Heart left ventricle (tissue), 13 donors: Measurements from ENCODE around the gene SCUBE2.

ENCODE experiments used
- POLR2A ChIP-seq, 2 donors: fragments of 450-650 bp; IDR thresholded peaks; one replicate each; pipeline ENCODE4 v1.6.1; 2017; ENCODE audit warnings: antibody characterized with exemption in 2 of 2, mild to moderate bottlenecking in 2 of 2, moderate library complexity in 2 of 2
- TF ChIP-seq, protein P1 (sequence below), 12 donors: fragments of 200-600 bp; sonication (generic) in 4 of 12; IDR thresholded peaks; one replicate each; pipeline versions ENCODE4 v1.5.0 to v1.8.0; 2018 to 2022; ENCODE audit warnings: antibody characterized with exemption in 12 of 12, mild to moderate bottlenecking in 5 of 12
- donor health status: ischemic (EF 13 %, LVEDD 7.1; RV severe dilation, severe dysfunction).
- donor health status: DM: no; HTN: yes; CAD: no.
- donor health status: DM: no; HTN: no; CAD: no.
- donor health status: ischemic (EF 25% LVEDD 6.9; RV normal size, moderate dysfunction).
- donor health status: ischemic (EF 25% LVEDD 5.7; RV mildly dilated, moderate dysfunction).
- donor health status: ischemic (EF 35%, LVEDD 5.7; RV mildly dilated, moderate dysfunction).
- donor health status: nonischemic (EF 11% LVEDD 7.7; RV severe dilation, severe dysfunction).
- donor health status: DM: yes; HTN: yes; CAD: no.
- donor health status: PGD.
- donor health status: ischemic (EF 29% LVEDD 5.4; RV normal size, mild dysfunction).
- donor health status: nonischemic (EF 23%, LVEDD 6.1; RV moderate dilation, normal function).

DNA sequence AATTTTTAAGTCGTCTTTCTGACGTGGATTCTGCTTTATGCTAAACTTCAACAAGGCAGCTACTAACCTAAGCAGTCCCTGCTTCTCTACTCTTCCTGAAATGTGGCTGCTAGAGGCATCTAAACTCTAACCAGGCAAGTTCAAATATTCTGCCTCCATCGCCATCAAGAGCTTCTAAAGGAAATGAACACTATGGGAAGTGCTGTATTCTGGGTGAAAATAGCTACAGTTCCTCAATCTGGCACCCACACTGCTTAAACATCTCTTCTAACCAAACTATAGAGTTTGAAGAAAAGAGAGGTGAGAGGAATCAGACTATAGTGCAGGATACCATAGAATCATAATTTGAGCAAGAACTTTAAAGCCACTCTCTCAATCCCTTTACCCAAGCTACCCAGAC, 93.9 kb downstream of the SCUBE2 start:
- TF ChIP-seq, protein P1, sequence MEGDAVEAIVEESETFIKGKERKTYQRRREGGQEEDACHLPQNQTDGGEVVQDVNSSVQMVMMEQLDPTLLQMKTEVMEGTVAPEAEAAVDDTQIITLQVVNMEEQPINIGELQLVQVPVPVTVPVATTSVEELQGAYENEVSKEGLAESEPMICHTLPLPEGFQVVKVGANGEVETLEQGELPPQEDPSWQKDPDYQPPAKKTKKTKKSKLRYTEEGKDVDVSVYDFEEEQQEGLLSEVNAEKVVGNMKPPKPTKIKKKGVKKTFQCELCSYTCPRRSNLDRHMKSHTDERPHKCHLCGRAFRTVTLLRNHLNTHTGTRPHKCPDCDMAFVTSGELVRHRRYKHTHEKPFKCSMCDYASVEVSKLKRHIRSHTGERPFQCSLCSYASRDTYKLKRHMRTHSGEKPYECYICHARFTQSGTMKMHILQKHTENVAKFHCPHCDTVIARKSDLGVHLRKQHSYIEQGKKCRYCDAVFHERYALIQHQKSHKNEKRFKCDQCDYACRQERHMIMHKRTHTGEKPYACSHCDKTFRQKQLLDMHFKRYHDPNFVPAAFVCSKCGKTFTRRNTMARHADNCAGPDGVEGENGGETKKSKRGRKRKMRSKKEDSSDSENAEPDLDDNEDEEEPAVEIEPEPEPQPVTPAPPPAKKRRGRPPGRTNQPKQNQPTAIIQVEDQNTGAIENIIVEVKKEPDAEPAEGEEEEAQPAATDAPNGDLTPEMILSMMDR (IDR thresholded peaks at IDR 0.05), result no peak
- TF ChIP-seq POLR2A (IDR thresholded peaks at IDR 0.05), result no peak
